ENCODE results near the gene FAM111A.

DNA sequence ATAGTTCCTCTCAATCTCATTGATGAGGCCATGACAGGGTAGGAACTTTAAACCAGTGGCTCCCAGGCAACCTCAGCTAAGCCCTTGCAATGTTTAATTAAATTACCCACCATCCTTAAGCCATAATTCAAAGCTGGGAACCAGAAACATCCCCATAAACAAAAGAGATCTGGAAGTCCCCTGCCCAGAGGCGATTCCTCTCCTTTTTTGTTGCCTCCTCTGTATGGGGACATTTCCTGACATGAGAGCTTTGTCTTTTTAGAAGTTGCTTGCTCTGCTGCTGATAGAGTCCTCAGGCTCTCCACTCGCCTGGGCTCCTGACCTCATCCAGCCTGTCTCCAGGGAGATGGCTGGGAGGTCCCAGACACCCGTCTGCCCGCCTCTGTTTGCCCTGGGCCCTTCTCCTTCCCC, 32.4 kb downstream of the FAM111A start:
- TF ChIP-seq CTCF (tag by site-specific recombination; IDR thresholded peaks at IDR 0.05) (no peak), SALL2 (tag by site-specific recombination; IDR thresholded peaks at IDR 0.05; ENCODE audit: borderline replicate concordance) (no peak)
